ENCODE measurements around the gene BRD9. TPM values are rescaled to one million over a fixed set of nuclear protein-coding genes. Genes with fewer than 3 reads are reported as not detected.
A peak's percentile ranks its signal among the peaks of the same experiment; 100 is the strongest.
"Not testable (repeated sequence)": the region's sequence is repeated elsewhere in the genome, so short reads cannot be mapped to it uniquely, and the experiment has no call there.

BRD9 gene
- total RNA-seq (10 to 100 TPM; 77.9 to 79.4 TPM), polyA plus RNA-seq (10 to 100 TPM; 10.4 to 15.4 (median 11.5) TPM), total RNA-seq (85.7 to 114 (median 94.7) reads per million in 6 experiments)

- Mint-ChIP-seq H3K4me3 (peak within 1 kb of the TSS; percentile 79 to 93 (median 86)), H3K27me3 (peaks cover 0 to 3% (median 0%) of the 10 kb centered on the region in 5 donors), H3K36me3 (peaks cover 0 to 34% (median 0%) of the 10 kb centered on the region in 3 donors), H3K4me1 (peaks cover 4 to 38% (median 21%) of the 10 kb centered on the region in 4 donors), H3K9me3 (no peaks in the 10 kb centered on the region), H3K27ac (peak within 1 kb of the TSS; percentile 78 to 95 (median 92))
- DNase-seq (peak; percentile 69 to 90 (median 80)), ATAC-seq (peak; percentile 96 to 98)
- POLR2A ChIA-PET, result interaction anchor here (0.6 to 1.6 kb wide), 6 partner anchors 9 to 675 kb away, joined by 3 to 5 read pairs (median 3); partner anchors contain the start of genes CCDC127 and SDHA
These were observed at the start of gene BRD9, which contains the start of gene TRIP13 for GRCh38 chr5:892394-893136. BRD9 (minus strand) TSS chr5:892801; CDS start chr5:892657, 144 bp downstream. TRIP13 (plus strand) TSS chr5:892884; CDS start chr5:892999, 115 bp downstream.

- DNase-seq, H3K27ac Mint-ChIP-seq, ATAC-seq, H3K9me3 Mint-ChIP-seq, POLR2A ChIA-PET, H3K4me1 Mint-ChIP-seq, H3K36me3 Mint-ChIP-seq, H3K4me3 Mint-ChIP-seq: not testable (repeated sequence)
- peaks cover 11 to 28% (median 17%) of the 10 kb centered on the region in 5 donors for H3K27me3 Mint-ChIP-seq
These were observed 48.1 kb upstream of the BRD9 start for GRCh38 chr5:940741-941140.

- Mint-ChIP-seq H3K4me3 (no peak overlapping the region), H3K9me3 (no peaks in the 10 kb centered on the region), H3K27me3 (peaks cover 3 to 19% (median 10%) of the 10 kb centered on the region in 5 donors), H3K4me1 (peaks cover 0 to 1% (median 0%) of the 10 kb centered on the region in 4 donors), H3K27ac (no peak overlapping the region), H3K36me3 (peaks cover 0 to 5% (median 0%) of the 10 kb centered on the region in 3 donors)
- no peak for ATAC-seq
- DNase-seq, result peak in 1 of 10 donors; percentile 13
- POLR2A ChIA-PET, result no interaction called here
These were observed 46.8 kb upstream of the BRD9 start for GRCh38 chr5:939368-939767.

GRCh38 chr5:937151-937924 is 44.7 kb upstream of the BRD9 start:
- H3K4me1 Mint-ChIP-seq, result peaks cover 0 to 1% (median 0%) of the 10 kb centered on the region in 4 donors
- no peak for ATAC-seq
- peaks cover 0 to 5% (median 0%) of the 10 kb centered on the region in 3 donors for H3K36me3 Mint-ChIP-seq
- H3K27ac Mint-ChIP-seq, result no peak overlapping the region
- H3K4me3 Mint-ChIP-seq, result no peak overlapping the region
- peaks cover 0 to 7% (median 5%) of the 10 kb centered on the region in 5 donors for H3K27me3 Mint-ChIP-seq
- POLR2A ChIA-PET, result interaction anchor here (0.7 kb wide), 1 partner anchor 248 kb away, joined by 3 read pairs; no protein-coding TSS in a partner anchor
- no peaks in the 10 kb centered on the region for H3K9me3 Mint-ChIP-seq
- peak in 1 of 10 donors; percentile 12 for DNase-seq

GRCh38 chr5:936149-937144 is 43.8 kb upstream of the BRD9 start:
- peaks cover 0 to 1% (median 0%) of the 10 kb centered on the region in 4 donors for H3K4me1 Mint-ChIP-seq
- POLR2A ChIA-PET, result no interaction called here
- H3K9me3 Mint-ChIP-seq, result no peaks in the 10 kb centered on the region
- no peak overlapping the region for H3K27ac Mint-ChIP-seq
- H3K4me3 Mint-ChIP-seq, result no peak overlapping the region
- H3K27me3 Mint-ChIP-seq, result peaks cover 0 to 6% (median 4%) of the 10 kb centered on the region in 5 donors
- peaks cover 0 to 5% (median 0%) of the 10 kb centered on the region in 3 donors for H3K36me3 Mint-ChIP-seq
- no peak for ATAC-seq
- DNase-seq, result peak in 1 of 10 donors; percentile 14

GRCh38 chr5:935510-936084 is 43.0 kb upstream of the BRD9 start:
- Mint-ChIP-seq H3K27me3 (peaks cover 0 to 3% (median 2%) of the 10 kb centered on the region in 5 donors), H3K4me1 (peaks cover 0 to 1% (median 0%) of the 10 kb centered on the region in 4 donors), H3K9me3 (no peaks in the 10 kb centered on the region), H3K27ac (peak overlapping the region in 1 of 10 donors; percentile 29), H3K36me3 (no peaks in the 10 kb centered on the region), H3K4me3 (no peak overlapping the region)
- DNase-seq (no peak), ATAC-seq (no peak)
- POLR2A ChIA-PET, result no interaction called here

- POLR2A ChIA-PET, H3K4me1 Mint-ChIP-seq, ATAC-seq, H3K4me3 Mint-ChIP-seq, H3K9me3 Mint-ChIP-seq, H3K27ac Mint-ChIP-seq, H3K27me3 Mint-ChIP-seq, H3K36me3 Mint-ChIP-seq: not testable (repeated sequence)
- DNase-seq, result peak in 1 of 10 donors; percentile 3
These were observed 41.9 kb upstream of the BRD9 start for GRCh38 chr5:934381-934967.

- POLR2A ChIA-PET, H3K27me3 Mint-ChIP-seq, H3K4me1 Mint-ChIP-seq, H3K27ac Mint-ChIP-seq, H3K36me3 Mint-ChIP-seq, ATAC-seq, H3K4me3 Mint-ChIP-seq, H3K9me3 Mint-ChIP-seq: not testable (repeated sequence)
- peak in 1 of 10 donors; percentile 8 for DNase-seq
These were observed 41.4 kb upstream of the BRD9 start for GRCh38 chr5:933951-934350.

GRCh38 chr5:933251-933861 is 40.8 kb upstream of the BRD9 start:
- no peaks in the 10 kb centered on the region for H3K36me3 Mint-ChIP-seq
- no peak overlapping the region for H3K4me3 Mint-ChIP-seq
- peaks cover 2 to 10% (median 9%) of the 10 kb centered on the region in 5 donors for H3K27me3 Mint-ChIP-seq
- no peak for DNase-seq
- no peak for ATAC-seq
- POLR2A ChIA-PET, result no interaction called here
- peaks cover 0 to 1% (median 0%) of the 10 kb centered on the region in 4 donors for H3K4me1 Mint-ChIP-seq
- no peaks in the 10 kb centered on the region for H3K9me3 Mint-ChIP-seq
- H3K27ac Mint-ChIP-seq, result no peak overlapping the region

GRCh38 chr5:932628-933250 is 40.1 kb upstream of the BRD9 start:
- H3K4me3 Mint-ChIP-seq, result no peak overlapping the region
- H3K4me1 Mint-ChIP-seq, result peaks cover 0 to 1% (median 0%) of the 10 kb centered on the region in 4 donors
- no peaks in the 10 kb centered on the region for H3K36me3 Mint-ChIP-seq
- H3K9me3 Mint-ChIP-seq, result no peaks in the 10 kb centered on the region
- DNase-seq (no peak), ATAC-seq (no peak)
- POLR2A ChIA-PET, result no interaction called here
- H3K27ac Mint-ChIP-seq, result no peak overlapping the region
- peaks cover 5 to 16% (median 14%) of the 10 kb centered on the region in 5 donors for H3K27me3 Mint-ChIP-seq
